GM11168 (cell line): ENCODE measurements around the gene BRCA1.

Experiments used
- in situ Hi-C: fragments of 300-500 bp; cut with MboI; formaldehyde crosslinking; loops from one replicate; pipeline ENCODE4 v1.12.0; 2022; ENCODE audit warnings: low sequenced_read_pairs; ENCODE audit not compliant: unreplicated experiment

The BRCA1 gene

GRCh38 chr17:43027091-43028032, 97.8 kb downstream of the BRCA1 start:
- in situ Hi-C loops: no loop called here

- in situ Hi-C loops: no loop called here
Measured at GRCh38 chr17:43026595-43026994, 98.6 kb downstream of the BRCA1 start.

- in situ Hi-C loops: no loop called here
Measured at GRCh38 chr17:43025766-43026537, 99.2 kb downstream of the BRCA1 start.

GRCh38 chr17:43025290-43025657, 99.9 kb downstream of the BRCA1 start:
- in situ Hi-C loops: no loop called here

- in situ Hi-C loops: no loop called here
Measured at GRCh38 chr17:43024407-43025289, 100.5 kb downstream of the BRCA1 start, which contains the start of gene RND2. RND2 (plus strand) TSS chr17:43025231; CDS start chr17:43025348, 117 bp downstream.

GRCh38 chr17:43021741-43022512, 103.2 kb downstream of the BRCA1 start, which contains the start of gene VAT1:
VAT1 (minus strand) TSS chr17:43022385; CDS start chr17:43022322, 63 bp downstream.
- in situ Hi-C loops: no loop called here

- in situ Hi-C loops: no loop called here
Measured at GRCh38 chr17:43020789-43021740, 104.1 kb downstream of the BRCA1 start.

GRCh38 chr17:43020030-43020621, 105.0 kb downstream of the BRCA1 start:
- in situ Hi-C loops: no loop called here

- in situ Hi-C loops: no loop called here
Measured at GRCh38 chr17:43019418-43019817, 105.7 kb downstream of the BRCA1 start.

GRCh38 chr17:43018932-43019331, 106.2 kb downstream of the BRCA1 start:
- in situ Hi-C loops: no loop called here

- in situ Hi-C loops: no loop called here
Measured at GRCh38 chr17:43018008-43018853, 106.9 kb downstream of the BRCA1 start.

GRCh38 chr17:43016216-43016615, 108.9 kb downstream of the BRCA1 start:
- in situ Hi-C loops: no loop called here

- in situ Hi-C loops: no loop called here
Measured at GRCh38 chr17:43015579-43015978, 109.6 kb downstream of the BRCA1 start.

GRCh38 chr17:43014649-43015542, 110.3 kb downstream of the BRCA1 start:
- in situ Hi-C loops: no loop called here

GRCh38 chr17:43014020-43014648, 111.0 kb downstream of the BRCA1 start:
- in situ Hi-C loops: no loop called here

GRCh38 chr17:43013296-43013695, 111.9 kb downstream of the BRCA1 start:
- in situ Hi-C loops: no loop called here
